Smooth muscle cell (in vitro differentiated cells): ENCODE measurements around the gene PSMG2. TPM values are rescaled to one million over a fixed set of nuclear protein-coding genes. Genes with fewer than 3 reads are reported as not detected.

ENCODE experiments used
- polyA plus RNA-seq: library from polyadenylated mRNA; unstranded; fragments of >200 nt; fragmentation: Nextera tagmentation; extraction: Ambion mirVana; gene quantifications from 2 replicates; pipeline ENCODE4 v1.2.1, GENCODE V29; 2016
- small RNA-seq: library from RNA; depleted of rRNA; stranded (forward); fragments of <200 nt; gene quantifications from one replicate; pipeline ENCODE3, GENCODE V24; 2014
- total RNA-seq: library from RNA; depleted of rRNA; stranded (reverse); fragments of >200 nt; gene quantifications from 2 replicates; pipeline ENCODE4 v1.2.3, GENCODE V29; 2014

The PSMG2 gene
- total and polyA plus RNA-seq, 2 experiments from 2014 or later, result 71.3 to 80.1 TPM

Small RNAs within 50 kb of the gene (small RNA-seq; reads per million reads assigned to genes)
- gene RF00019, result not detected

Other genes starting within 250 kb of the PSMG2 start
- gene SPIRE1, start 44.9 kb upstream of the PSMG2 start, total RNA-seq, result 18.1 and 25.8 TPM in 2 replicates
- 12.6 and 12.8 TPM in 2 replicates for gene SPIRE1, start 44.9 kb upstream of the PSMG2 start, polyA plus RNA-seq
- gene CEP76, start 319 bp upstream of the PSMG2 start, total RNA-seq, result 11.7 and 21.2 TPM in 2 replicates
- gene CEP76, start 319 bp upstream of the PSMG2 start, polyA plus RNA-seq, result 2.8 and 3.0 TPM in 2 replicates
- 23.9 and 48.7 TPM in 2 replicates for gene PTPN2, start 181.2 kb downstream of the PSMG2 start, total RNA-seq
- 17.1 and 20.1 TPM in 2 replicates for gene PTPN2, start 181.2 kb downstream of the PSMG2 start, polyA plus RNA-seq
- gene SEH1L, start 245.0 kb downstream of the PSMG2 start, total RNA-seq, result 25.3 and 43.5 TPM in 2 replicates
- 18.4 and 19.7 TPM in 2 replicates for gene SEH1L, start 245.0 kb downstream of the PSMG2 start, polyA plus RNA-seq